ENCODE results near the gene CLPTM1.
A peak's percentile ranks its signal among the peaks of the same experiment; 100 is the strongest.
"Not testable (repeated sequence)": the region's sequence is repeated elsewhere in the genome, so short reads cannot be mapped to it uniquely, and the experiment has no call there.

Gene CLPTM1

DNA sequence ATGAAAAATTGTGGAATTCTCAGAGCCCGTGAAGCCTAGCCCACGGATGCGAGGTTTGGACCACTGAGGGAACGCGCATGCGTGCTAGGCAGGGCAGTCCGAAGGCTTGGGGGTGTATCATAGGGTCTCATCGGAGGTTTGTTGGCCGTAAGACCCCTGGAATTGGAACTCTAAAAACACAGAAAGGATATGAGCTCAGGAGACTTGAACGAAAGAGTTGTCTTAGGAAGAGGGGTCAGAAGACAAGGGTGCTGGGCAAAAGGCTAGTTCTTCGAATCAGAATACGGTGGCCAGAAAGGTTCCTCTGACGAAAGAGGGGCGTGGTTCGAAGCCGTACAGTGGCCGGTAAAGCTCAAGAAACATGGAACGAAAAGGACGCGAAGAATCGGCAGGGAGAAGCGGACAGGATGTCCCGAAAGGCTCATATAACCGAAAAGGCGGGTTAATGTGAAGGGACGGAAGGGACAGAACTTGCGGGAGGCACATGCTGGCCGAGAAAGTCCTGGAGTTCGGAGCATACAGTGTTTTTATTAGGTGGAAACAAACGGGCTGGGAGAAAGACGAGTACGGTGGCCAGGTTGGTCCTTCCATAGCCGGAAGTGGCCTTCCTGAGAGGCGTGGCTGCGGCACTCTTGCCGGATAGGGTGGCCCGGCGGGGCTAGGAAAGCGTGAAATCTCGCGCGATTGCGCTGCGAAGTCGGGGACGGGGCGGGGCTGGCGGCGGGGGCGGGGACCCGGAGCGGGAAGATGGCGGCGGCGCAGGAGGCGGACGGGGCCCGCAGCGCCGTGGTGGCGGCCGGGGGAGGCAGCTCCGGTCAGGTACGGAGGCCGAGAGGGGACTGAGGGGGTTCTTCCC lies at the start of gene CLPTM1:
Gene CLPTM1, plus strand, starts transcription at position 732 of the 856 bp plus-strand sequence. Its CDS starts 16 bp downstream, at position 748.
- peak; percentile 98 for DNase-seq (ENCODE audit: low spot score)

DNA sequence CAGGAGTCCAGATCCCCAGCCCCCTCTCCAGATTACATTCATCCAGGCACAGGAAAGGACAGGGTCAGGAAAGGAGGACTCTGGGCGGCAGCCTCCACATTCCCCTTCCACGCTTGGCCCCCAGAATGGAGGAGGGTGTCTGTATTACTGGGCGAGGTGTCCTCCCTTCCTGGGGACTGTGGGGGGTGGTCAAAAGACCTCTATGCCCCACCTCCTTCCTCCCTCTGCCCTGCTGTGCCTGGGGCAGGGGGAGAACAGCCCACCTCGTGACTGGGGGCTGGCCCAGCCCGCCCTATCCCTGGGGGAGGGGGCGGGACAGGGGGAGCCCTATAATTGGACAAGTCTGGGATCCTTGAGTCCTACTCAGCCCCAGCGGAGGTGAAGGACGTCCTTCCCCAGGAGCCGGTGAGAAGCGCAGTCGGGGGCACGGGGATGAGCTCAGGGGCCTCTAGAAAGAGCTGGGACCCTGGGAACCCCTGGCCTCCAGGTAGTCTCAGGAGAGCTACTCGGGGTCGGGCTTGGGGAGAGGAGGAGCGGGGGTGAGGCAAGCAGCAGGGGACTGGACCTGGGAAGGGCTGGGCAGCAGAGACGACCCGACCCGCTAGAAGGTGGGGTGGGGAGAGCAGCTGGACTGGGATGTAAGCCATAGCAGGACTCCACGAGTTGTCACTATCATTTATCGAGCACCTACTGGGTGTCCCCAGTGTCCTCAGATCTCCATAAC lies 49.6 kb upstream of the CLPTM1 start, which contains the start of gene APOE:
Gene APOE, plus strand, starts transcription at position 360 of the 724 bp plus-strand sequence. CDS start 829 bp downstream, outside the sequence.
- no peak for DNase-seq (ENCODE audit: low spot score)

DNA sequence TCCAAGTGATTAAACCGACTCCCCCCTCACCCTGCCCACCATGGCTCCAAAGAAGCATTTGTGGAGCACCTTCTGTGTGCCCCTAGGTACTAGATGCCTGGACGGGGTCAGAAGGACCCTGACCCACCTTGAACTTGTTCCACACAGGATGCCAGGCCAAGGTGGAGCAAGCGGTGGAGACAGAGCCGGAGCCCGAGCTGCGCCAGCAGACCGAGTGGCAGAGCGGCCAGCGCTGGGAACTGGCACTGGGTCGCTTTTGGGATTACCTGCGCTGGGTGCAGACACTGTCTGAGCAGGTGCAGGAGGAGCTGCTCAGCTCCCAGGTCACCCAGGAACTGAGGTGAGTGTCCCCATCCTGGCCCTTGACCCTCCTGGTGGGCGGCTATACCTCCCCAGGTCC lies 47.6 kb upstream of the CLPTM1 start:
- DNase-seq (ENCODE audit: low spot score) = no peak

DNA sequence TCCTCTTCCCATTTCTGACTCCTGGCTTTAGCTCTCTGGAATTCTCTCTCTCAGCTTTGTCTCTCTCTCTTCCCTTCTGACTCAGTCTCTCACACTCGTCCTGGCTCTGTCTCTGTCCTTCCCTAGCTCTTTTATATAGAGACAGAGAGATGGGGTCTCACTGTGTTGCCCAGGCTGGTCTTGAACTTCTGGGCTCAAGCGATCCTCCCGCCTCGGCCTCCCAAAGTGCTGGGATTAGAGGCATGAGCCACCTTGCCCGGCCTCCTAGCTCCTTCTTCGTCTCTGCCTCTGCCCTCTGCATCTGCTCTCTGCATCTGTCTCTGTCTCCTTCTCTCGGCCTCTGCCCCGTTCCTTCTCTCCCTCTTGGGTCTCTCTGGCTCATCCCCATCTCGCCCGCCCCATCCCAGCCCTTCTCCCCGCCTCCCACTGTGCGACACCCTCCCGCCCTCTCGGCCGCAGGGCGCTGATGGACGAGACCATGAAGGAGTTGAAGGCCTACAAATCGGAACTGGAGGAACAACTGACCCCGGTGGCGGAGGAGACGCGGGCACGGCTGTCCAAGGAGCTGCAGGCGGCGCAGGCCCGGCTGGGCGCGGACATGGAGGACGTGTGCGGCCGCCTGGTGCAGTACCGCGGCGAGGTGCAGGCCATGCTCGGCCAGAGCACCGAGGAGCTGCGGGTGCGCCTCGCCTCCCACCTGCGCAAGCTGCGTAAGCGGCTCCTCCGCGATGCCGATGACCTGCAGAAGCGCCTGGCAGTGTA lies 46.9 kb upstream of the CLPTM1 start:
- DNase-seq (ENCODE audit: low spot score) = no peak

GRCh38 chr19:44908836-44909261 lies 46.3 kb upstream of the CLPTM1 start:
- no peak for DNase-seq (ENCODE audit: low spot score)

DNA sequence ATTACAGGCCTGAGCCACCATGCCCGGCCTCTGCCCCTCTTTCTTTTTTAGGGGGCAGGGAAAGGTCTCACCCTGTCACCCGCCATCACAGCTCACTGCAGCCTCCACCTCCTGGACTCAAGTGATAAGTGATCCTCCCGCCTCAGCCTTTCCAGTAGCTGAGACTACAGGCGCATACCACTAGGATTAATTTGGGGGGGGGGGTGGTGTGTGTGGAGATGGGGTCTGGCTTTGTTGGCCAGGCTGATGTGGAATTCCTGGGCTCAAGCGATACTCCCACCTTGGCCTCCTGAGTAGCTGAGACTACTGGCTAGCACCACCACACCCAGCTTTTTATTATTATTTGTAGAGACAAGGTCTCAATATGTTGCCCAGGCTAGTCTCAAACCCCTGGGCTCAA lies 45.4 kb upstream of the CLPTM1 start:
- no peak for DNase-seq (ENCODE audit: low spot score)

DNA sequence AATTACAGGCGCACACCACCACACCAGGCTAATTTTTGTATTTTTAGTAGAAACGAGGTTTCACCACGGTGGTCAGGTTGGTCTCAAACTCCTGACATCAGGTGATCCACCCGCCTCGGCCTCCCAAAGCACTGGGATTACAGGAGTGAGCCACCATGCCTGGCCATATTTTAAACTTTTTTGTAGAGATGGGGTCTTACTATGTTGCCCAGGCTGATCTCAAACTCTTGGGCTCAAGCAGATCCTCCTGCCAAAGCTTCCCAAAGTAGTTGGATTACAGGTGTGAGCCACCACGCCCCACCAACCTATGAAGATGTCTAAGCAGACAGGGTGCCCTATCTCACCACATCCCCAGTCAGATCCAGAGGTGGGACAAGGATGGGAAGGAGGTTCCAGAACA lies 43.3 kb upstream of the CLPTM1 start:
- not testable (repeated sequence) for DNase-seq (ENCODE audit: low spot score)

DNA sequence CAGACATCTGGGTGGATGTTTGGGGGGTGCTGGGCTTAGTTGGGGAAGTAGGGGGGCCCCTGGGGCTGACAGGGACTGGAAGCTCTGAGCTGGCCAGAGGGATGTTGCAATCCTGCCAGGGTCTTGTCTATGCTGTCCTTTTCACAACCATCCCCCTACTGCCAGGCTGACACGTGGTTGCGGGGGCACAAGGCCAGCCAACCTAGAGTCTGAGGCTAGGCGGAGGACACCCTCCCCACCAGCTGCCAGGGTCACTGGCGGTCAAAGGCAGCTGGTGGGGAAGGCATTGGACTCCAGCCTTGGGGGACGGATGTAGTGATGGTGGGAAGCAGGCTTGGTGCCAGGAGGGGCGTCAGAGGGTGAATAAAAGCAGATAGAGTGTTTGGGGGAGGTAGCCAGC lies 42.3 kb upstream of the CLPTM1 start:
- no peak for DNase-seq (ENCODE audit: low spot score)

DNA sequence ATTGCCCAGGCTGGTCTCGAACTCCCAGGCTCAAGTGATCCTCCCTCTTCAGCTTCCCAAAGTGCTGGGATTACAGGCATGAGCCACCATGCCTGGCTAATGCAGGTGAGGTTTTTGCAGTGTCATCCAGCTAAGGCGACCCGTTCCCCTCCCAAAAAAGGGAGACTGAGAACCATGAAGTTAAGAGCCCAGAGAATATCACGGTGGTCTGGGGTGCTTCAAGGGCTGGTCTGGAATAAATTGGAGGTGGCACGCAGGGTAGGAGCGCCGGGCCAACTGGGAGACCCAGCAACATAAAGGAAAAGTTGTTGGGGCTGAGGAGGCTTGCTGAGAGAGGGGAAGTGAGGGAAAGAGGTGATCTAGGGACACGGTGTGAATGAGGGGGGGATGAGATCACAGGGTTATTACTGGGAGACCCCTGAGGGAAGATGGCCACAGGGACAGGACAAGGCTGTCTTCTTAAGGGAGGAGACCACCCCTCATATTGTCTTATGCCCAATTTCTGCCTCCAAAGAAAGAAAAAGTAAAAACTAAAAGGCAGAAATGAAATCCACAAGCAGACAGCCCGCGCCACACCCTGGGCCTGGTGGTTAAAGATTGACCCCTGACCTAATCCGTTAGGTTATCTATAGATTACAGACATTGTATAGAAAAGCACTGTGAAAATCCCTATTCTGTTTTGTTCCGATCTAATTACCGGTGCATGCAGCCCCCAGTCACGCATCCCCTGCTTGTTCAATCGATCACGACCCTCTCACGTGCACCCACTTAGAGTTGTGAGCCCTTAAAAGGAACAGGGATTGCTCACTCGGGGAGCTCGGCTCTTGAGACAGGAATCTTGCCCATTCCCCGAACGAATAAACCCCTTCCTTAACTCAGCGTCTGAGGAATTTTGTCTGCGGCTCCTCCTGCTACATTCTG lies 41.4 kb upstream of the CLPTM1 start:
- not testable (repeated sequence) for DNase-seq (ENCODE audit: low spot score)

DNA sequence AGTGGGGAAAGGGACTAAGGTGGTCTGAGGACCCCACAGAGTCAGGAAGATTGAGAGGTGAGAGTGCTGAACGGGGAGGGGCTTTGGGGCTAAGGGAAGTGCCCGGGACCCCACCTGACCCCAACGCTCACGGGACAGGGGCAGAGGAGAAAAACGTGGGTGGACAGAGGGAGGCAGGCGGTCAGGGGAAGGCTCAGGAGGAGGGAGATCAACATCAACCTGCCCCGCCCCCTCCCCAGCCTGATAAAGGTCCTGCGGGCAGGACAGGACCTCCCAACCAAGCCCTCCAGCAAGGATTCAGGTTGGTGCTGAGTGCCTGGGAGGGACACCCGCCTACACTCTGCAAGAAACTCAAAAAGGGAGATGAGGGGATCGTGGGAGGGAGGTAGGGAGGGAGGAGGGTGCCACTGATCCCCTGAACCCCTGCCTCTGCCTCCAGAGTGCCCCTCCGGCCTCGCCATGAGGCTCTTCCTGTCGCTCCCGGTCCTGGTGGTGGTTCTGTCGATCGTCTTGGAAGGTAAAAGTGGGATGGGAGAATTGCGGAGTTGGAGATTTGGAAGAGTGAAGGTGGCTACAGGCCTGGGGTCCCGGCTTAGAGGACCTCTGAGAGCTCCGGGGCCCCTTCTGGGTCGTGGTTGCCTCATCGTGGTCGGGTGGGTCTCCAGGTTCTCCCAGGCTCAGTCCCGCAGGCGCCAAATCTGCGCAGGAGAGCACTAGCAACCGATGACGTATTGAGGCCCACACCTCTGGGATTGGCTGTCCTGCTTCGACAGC lies 40.6 kb upstream of the CLPTM1 start, which contains the start of gene APOC1:
Gene APOC1, plus strand, starts transcription at position 176 of the 774 bp plus-strand sequence. Its CDS starts 284 bp downstream, at position 460.
- DNase-seq (ENCODE audit: low spot score) = peak; percentile 91

- no peak for DNase-seq (ENCODE audit: low spot score)
Observed at GRCh38 chr19:44924243-44924725, 30.9 kb upstream of the CLPTM1 start.

- peak; percentile 77 for DNase-seq (ENCODE audit: low spot score)
Observed at GRCh38 chr19:44925114-44925891, 29.9 kb upstream of the CLPTM1 start.

- DNase-seq (ENCODE audit: low spot score) = not testable (repeated sequence)
Observed at GRCh38 chr19:44926245-44927077, 28.7 kb upstream of the CLPTM1 start.

DNA sequence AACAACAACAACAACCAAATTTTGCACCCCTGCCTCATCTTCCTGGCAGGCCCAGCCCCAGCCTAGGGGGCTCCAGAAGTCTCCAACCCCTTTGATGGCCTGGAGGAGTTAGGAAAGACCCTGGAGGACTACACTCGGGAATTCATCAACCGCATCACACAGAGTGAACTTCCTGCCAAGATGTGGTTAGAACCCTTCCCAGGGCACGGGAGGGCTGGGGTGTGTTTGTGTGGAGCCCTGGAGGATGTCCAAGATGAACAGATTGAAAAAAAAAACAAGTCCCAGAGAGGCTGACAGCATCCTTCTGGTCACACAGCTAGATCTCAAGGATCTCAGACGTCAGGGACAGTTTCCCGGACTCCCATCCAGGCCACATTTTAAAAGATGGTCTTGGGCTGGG lies 27.4 kb upstream of the CLPTM1 start:
- DNase-seq (ENCODE audit: low spot score) = no peak

- DNase-seq (ENCODE audit: low spot score) = no peak
Observed at GRCh38 chr19:44930088-44930487, 25.1 kb upstream of the CLPTM1 start.

DNA sequence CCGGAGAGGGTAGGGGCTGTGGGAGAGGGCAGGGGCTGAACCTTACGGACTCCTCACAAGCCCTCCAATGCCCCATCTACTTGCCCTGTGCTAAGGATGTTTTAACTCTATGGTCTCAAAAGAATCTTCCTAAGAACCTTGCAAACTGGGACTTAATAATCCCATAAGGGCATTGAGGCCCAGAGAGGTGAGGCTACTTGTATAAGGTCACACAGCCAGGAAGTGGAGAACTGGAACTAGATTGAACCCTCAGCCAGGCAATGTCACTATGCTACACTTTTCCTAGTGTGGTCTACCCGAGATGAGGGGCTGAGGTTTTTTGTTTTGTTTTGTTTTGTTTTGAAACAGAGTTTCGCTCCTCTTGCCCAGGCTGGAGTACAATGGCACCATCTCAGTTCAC lies 23.6 kb upstream of the CLPTM1 start:
- DNase-seq (ENCODE audit: low spot score) = no peak

GRCh38 chr19:44939668-44940067 lies 15.5 kb upstream of the CLPTM1 start:
- DNase-seq (ENCODE audit: low spot score) = no peak

DNA sequence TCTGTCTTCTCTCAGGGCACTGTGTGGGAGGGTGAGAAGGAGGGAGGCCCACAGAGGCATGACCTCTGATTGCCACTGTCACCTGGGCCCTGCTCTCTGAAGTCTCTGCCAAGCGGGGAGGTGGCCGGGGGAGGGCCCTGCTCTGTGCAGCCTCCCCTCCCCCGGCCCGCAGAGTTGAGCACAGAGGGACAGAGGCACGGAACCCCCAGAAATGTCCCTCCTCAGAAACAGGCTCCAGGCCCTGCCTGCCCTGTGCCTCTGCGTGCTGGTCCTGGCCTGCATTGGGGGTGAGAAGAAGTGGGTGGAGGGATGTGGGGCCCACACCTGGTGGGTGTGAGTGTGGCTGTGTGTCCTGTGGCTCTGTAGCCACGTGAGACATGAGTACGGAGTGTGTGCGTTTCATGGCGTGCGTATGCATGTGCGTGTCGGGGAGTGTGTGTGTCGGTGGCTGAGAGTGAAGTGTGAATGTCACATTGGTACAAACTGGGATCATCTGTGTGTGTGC lies 13.1 kb upstream of the CLPTM1 start, which contains the start of gene APOC4:
Gene APOC4, plus strand, starts transcription at position 171 of the 505 bp plus-strand sequence. Its CDS starts 41 bp downstream, at position 212.
- DNase-seq (ENCODE audit: low spot score) = no peak

All from left forelimb (tissue), 1 donor.